ENCODE measurements around the gene HK3. TPM values are rescaled to one million over a fixed set of nuclear protein-coding genes. Genes with fewer than 3 reads are reported as not detected.
A peak's percentile ranks its signal among the peaks of the same experiment; 100 is the strongest.

Gene HK3
- total and polyA plus RNA-seq, 4 donors, result 4.3 to 25.5 (median 13.3) TPM

- TF ChIP-seq, protein P1, sequence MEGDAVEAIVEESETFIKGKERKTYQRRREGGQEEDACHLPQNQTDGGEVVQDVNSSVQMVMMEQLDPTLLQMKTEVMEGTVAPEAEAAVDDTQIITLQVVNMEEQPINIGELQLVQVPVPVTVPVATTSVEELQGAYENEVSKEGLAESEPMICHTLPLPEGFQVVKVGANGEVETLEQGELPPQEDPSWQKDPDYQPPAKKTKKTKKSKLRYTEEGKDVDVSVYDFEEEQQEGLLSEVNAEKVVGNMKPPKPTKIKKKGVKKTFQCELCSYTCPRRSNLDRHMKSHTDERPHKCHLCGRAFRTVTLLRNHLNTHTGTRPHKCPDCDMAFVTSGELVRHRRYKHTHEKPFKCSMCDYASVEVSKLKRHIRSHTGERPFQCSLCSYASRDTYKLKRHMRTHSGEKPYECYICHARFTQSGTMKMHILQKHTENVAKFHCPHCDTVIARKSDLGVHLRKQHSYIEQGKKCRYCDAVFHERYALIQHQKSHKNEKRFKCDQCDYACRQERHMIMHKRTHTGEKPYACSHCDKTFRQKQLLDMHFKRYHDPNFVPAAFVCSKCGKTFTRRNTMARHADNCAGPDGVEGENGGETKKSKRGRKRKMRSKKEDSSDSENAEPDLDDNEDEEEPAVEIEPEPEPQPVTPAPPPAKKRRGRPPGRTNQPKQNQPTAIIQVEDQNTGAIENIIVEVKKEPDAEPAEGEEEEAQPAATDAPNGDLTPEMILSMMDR (IDR thresholded peaks at IDR 0.05; ENCODE audit: low read depth, low read length, missing input control), result no peak
- TF ChIP-seq EGR1 (IDR thresholded peaks at IDR 0.05; ENCODE audit: low read depth in 2 of 2) (no peak), NR2F2 (IDR thresholded peaks at IDR 0.05) (no peak)
Measured at GRCh38 chr5:176836811-176837706, 62.1 kb downstream of the HK3 start (continued).

DNA sequence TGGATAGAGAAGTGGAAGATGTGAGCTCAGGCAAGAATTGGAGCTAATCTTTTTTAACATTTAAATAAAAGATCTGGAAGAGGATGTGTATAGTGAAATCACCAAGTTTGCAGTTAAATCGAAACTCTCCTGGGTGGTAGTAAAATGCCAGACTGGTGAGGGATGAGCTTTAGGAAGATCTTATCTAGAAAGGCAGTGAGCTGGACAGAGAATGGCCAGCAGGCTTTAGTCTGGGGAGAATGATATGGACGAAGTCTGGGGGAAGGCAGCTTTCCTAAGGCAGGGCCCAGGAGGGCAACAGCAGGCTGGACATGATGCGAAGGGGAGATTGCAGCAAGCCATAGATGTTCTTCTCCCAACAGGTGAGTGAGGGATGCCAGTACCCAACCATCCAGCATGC is 63.2 kb downstream of the HK3 start:
- Histone ChIP-seq H3K27ac (ENCODE audit: low read depth in 1 of 2, low read length in 2 of 2) (no peak overlapping the region), H3K4me3 (ENCODE audit: low read depth in 1 of 3, low read length in 3 of 3) (no peak overlapping the region), H3K27me3 (ENCODE audit: control insufficient read depth in 4 of 4, insufficient read depth in 4 of 4, low read length in 3 of 4) (peaks cover 0 to 2% (median 0%) of the 10 kb centered on the region in 4 donors), H3K9me3 (ENCODE audit: control insufficient read depth in 4 of 4, low read length in 3 of 4) (no peaks in the 10 kb centered on the region), H3K36me3 (ENCODE audit: control insufficient read depth in 4 of 4, insufficient read depth in 3 of 4, low read depth in 1 of 4, low read length in 3 of 4) (no peaks in the 10 kb centered on the region), H3K4me1 (ENCODE audit: control insufficient read depth in 4 of 4, insufficient read depth in 4 of 4, low read length in 3 of 4) (no peaks in the 10 kb centered on the region), H3K9ac (ENCODE audit: low read depth in 1 of 2, low read length in 2 of 2) (no peak overlapping the region)
- TF ChIP-seq, protein P2, sequence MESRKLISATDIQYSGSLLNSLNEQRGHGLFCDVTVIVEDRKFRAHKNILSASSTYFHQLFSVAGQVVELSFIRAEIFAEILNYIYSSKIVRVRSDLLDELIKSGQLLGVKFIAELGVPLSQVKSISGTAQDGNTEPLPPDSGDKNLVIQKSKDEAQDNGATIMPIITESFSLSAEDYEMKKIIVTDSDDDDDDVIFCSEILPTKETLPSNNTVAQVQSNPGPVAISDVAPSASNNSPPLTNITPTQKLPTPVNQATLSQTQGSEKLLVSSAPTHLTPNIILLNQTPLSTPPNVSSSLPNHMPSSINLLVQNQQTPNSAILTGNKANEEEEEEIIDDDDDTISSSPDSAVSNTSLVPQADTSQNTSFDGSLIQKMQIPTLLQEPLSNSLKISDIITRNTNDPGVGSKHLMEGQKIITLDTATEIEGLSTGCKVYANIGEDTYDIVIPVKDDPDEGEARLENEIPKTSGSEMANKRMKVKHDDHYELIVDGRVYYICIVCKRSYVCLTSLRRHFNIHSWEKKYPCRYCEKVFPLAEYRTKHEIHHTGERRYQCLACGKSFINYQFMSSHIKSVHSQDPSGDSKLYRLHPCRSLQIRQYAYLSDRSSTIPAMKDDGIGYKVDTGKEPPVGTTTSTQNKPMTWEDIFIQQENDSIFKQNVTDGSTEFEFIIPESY (IDR thresholded peaks at IDR 0.05), result no peak
- no peak for TF ChIP-seq NR2F2 (IDR thresholded peaks at IDR 0.05)
- TF ChIP-seq, protein P1 (IDR thresholded peaks at IDR 0.05; ENCODE audit: low read depth, low read length, missing input control), result no peak
- TF ChIP-seq TAF1 (conservative IDR thresholded peaks at IDR 0.05), result no peak
- no peak for DNase-seq (ENCODE audit: low spot score)
- WGBS, result 54% methylated on average over 3 of the region's 3 CpGs

GRCh38 chr5:176833286-176833685 is 65.9 kb downstream of the HK3 start:
- no peak overlapping the region for H3K9ac ChIP-seq (ENCODE audit: low read depth in 1 of 2, low read length in 2 of 2)
- H3K4me1 ChIP-seq (ENCODE audit: control insufficient read depth in 4 of 4, insufficient read depth in 4 of 4, low read length in 3 of 4), result no peaks in the 10 kb centered on the region
- no peak overlapping the region for H3K4me3 ChIP-seq (ENCODE audit: low read depth in 1 of 3, low read length in 3 of 3)
- WGBS, result 85% methylated on average over 4 of the region's 4 CpGs
- H3K36me3 ChIP-seq (ENCODE audit: control insufficient read depth in 4 of 4, insufficient read depth in 3 of 4, low read depth in 1 of 4, low read length in 3 of 4), result no peaks in the 10 kb centered on the region
- H3K27ac ChIP-seq (ENCODE audit: low read depth in 1 of 2, low read length in 2 of 2), result no peak overlapping the region
- DNase-seq (ENCODE audit: low spot score), result no peak
- no peaks in the 10 kb centered on the region for H3K9me3 ChIP-seq (ENCODE audit: control insufficient read depth in 4 of 4, low read length in 3 of 4)
- H3K27me3 ChIP-seq (ENCODE audit: control insufficient read depth in 4 of 4, insufficient read depth in 4 of 4, low read length in 3 of 4), result no peaks in the 10 kb centered on the region
- no peak for TF ChIP-seq RXRA (IDR thresholded peaks at IDR 0.05)

GRCh38 chr5:176832162-176832561 is 67.0 kb downstream of the HK3 start:
- Histone ChIP-seq H3K27ac (ENCODE audit: low read depth in 1 of 2, low read length in 2 of 2) (no peak overlapping the region), H3K27me3 (ENCODE audit: control insufficient read depth in 4 of 4, insufficient read depth in 4 of 4, low read length in 3 of 4) (no peaks in the 10 kb centered on the region)
- TF ChIP-seq, protein P1 (IDR thresholded peaks at IDR 0.05; ENCODE audit: low read depth, low read length, missing input control), result no peak
- TF ChIP-seq HNF4A (conservative IDR thresholded peaks at IDR 0.05), result peak; percentile 19 to 21
- no peak for TF ChIP-seq FOXA2 (IDR thresholded peaks at IDR 0.05)

More at GRCh38 chr5:176832162-176832561, 67.0 kb downstream of the HK3 start:
- H3K4me1 ChIP-seq (ENCODE audit: control insufficient read depth in 4 of 4, insufficient read depth in 4 of 4, low read length in 3 of 4), result no peaks in the 10 kb centered on the region
- H3K9ac ChIP-seq (ENCODE audit: low read depth in 1 of 2, low read length in 2 of 2), result no peak overlapping the region
- 62% methylated on average over 6 of the region's 6 CpGs for WGBS
- no peak overlapping the region for H3K4me3 ChIP-seq (ENCODE audit: low read depth in 1 of 3, low read length in 3 of 3)
- no peak for DNase-seq (ENCODE audit: low spot score)
- H3K9me3 ChIP-seq (ENCODE audit: control insufficient read depth in 4 of 4, low read length in 3 of 4), result no peaks in the 10 kb centered on the region
- H3K36me3 ChIP-seq (ENCODE audit: control insufficient read depth in 4 of 4, insufficient read depth in 3 of 4, low read depth in 1 of 4, low read length in 3 of 4), result no peaks in the 10 kb centered on the region

All from liver (tissue), 9 donors.